Measurements from ENCODE around the gene CLIC4.
A peak's percentile ranks its signal among the peaks of the same experiment; 100 is the strongest.

Gene CLIC4

GRCh38 chr1:24859063-24860010, 114.1 kb downstream of the CLIC4 start:
- DNase-seq (ENCODE audit: low spot score): no peak

- DNase-seq (ENCODE audit: low spot score): no peak
These were observed 115.6 kb downstream of the CLIC4 start for GRCh38 chr1:24860841-24861240.

GRCh38 chr1:24861821-24862727, 116.8 kb downstream of the CLIC4 start:
- DNase-seq (ENCODE audit: low spot score): no peak

DNA sequence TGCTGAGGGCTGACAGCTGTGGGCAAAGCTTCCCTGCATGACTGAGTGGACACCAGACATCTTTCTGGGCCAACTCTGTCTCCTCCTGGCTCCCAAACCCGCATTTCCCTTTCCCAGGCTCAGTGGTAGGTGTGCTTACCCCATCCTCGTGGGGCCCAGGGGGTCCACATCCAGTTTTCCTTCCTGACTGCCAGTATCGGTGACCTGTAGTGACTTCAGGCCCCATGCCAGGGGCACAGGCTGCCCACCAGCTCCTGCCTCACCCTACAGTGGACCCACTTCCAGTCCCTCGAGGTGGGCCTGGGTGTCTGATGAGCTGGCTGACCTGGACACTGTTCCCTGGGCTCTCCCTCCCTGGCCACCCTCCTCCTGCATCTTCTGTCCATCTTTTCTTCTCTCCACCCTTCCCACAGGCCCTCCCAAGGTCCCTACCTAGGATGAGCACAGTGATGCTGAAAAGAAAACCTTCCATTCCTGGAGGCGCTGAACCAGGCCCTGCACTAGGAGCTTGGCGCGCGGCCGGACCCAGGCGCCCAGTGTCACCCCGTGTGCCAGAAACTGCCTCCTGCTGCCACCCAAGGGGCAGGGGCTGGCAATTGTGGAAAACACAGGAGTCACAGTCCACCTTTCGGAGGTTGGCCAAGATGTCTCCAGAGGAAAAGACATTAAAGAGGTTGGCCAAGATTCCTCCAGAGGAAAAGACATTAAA, 117.7 kb downstream of the CLIC4 start:
- no peak for DNase-seq (ENCODE audit: low spot score)

DNA sequence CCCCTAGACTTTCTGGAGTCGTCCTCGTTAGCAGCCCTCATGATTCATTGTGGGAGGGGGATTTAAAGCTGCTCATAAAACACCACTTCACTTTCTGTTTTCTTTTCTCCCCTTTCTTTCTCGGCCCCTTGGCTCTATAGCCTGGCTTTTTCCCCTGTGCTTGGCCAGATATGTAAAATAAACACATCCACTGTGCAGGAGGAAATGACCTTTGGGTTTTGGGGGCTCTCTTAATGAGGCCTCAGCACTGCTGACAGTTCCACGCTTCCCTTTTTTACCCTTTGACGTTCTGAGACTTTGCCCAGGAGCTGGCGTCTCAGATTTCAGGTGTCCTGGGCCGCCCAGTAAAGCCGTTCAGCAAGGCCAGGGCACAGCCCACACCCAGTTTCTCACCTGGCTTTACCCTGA, 119.1 kb downstream of the CLIC4 start:
- no peak for DNase-seq (ENCODE audit: low spot score)

- DNase-seq (ENCODE audit: low spot score): no peak
These were observed 119.9 kb downstream of the CLIC4 start for GRCh38 chr1:24865168-24865567.

DNA sequence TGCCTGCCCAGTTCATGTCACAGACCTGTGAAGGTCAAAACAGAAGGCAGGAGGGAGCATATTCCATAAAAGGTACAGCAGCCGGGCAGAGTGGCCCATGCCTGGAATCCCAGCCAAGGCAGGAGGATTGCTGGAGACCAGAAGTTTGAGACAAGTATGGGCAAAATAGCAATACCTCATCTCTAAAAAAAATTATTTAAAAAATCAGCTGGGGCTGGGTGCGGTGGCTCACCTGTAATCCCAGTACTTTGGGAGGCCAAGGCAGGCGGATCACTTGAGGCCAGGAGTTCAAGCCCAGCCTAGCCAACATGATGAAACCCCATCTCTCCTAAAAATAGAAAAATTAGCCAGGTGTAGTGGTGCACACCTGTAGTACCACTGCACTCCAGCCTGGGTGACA, 120.3 kb downstream of the CLIC4 start:
- no peak for DNase-seq (ENCODE audit: low spot score)

- DNase-seq (ENCODE audit: low spot score): no peak
These were observed 121.2 kb downstream of the CLIC4 start for GRCh38 chr1:24866211-24867083.

DNA sequence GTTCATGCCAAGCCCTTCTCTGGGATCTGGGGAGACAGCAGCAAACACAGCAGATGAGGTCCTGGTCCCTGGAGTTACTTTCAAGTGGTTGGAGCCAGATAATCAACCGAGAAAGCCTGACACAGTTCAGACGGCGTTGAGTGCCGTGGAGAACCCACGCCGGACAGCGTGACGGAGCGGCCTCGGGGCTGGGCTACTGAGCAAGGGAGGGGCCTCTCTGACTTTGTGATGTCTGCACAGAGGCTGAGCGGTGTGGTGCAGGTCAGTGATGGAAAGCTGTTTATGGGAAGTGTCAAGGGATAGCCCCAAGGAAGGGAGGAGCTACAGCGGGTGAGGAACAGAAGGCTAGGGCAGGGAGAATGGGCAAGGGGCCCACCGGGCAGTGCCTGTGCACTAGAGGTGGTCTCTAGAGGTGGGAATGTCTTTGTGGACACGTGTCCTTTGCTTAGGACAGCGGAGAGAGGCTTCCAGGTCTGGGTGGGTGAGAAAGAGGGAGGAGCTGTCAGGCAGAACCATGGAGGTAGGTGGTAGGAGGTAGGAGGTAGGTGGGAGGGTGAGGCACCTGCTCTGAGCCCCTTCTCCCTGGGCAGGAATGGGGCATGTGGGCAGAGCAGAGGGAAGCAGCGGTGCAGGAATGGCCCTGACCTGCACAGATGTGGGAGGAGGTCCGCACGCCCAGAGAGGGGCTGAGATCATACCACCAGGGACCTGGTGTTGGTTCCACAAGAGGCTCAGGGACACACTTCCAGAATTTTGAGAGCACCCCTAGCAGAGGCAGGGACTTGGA, 122.0 kb downstream of the CLIC4 start:
- DNase-seq (ENCODE audit: low spot score): no peak

DNA sequence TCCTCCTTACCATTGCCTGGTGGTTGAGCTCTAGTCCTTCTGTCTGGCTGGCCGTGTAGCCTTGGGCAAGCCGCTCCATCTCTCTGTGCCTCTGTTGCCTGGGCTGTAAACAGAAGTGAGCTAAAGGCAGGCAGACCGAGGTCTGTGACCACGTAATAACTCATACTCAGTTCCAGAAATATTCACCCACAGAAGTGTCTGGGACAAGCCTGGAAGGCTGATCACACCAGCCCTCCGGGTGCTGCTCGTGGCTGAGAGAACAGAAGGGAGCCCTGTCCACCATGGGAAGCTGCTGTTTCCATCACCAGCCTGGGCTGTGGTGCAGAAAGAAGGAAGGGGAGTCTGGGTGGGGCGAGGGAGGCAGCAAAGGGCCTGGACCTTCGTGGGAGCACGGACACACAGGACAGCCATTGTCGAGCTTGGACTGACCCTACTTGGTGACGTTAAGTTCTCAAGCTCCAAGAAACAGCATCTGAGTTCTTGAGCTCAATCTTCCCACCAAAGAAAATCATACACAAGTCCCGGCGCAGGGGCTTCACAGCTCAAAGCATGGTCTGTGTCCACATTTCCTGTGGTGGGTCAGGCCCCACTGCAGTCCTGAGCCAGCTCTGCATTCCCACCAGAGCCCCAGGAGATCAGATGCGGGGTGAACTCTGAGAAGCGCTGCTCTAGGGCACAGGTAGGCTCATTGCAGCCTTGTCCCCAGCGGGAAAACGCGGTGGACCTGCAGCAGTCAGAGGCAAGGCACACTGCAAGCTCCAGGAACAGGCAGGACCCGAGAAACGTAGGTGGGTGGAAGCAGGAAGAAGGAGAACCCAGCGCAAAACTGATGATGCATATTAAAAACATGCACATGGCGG, 123.0 kb downstream of the CLIC4 start:
- no peak for DNase-seq (ENCODE audit: low spot score)

DNA sequence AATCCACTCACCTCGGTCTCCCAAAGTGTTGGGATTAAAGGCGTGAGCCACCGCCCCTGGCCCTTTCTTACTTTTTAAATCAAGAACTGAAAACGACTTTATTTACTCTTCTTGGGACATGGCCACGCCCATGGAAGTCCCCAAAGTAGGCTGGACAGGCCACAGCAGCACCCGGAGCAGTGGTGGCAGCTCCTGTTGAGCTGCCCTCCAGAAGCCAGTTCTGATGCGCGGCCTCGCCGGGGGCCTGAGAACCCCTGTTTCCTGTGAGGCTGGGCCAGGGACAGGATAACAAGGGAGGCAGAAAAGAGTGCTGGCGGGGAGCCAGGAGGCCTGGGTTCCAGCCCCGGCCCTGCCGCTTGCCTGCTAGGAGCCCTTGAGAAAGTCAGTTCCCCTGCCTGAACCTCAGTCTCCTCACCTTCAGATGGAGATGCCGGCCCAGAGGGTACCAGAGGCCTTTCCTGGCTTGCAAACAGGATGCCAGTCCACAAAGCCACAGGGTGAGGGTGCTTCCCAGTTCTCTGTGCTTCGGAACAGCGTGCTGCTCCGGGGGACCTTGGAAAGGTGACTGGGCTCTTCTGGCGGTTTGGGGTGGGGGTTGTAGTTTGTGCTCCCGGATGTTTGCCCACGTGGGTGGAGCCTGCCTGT, 125.4 kb downstream of the CLIC4 start:
- no peak for DNase-seq (ENCODE audit: low spot score)

- no peak for DNase-seq (ENCODE audit: low spot score)
These were observed 126.2 kb downstream of the CLIC4 start for GRCh38 chr1:24871306-24871901.

- no peak for DNase-seq (ENCODE audit: low spot score)
These were observed 127.0 kb downstream of the CLIC4 start for GRCh38 chr1:24872061-24872850.

DNA sequence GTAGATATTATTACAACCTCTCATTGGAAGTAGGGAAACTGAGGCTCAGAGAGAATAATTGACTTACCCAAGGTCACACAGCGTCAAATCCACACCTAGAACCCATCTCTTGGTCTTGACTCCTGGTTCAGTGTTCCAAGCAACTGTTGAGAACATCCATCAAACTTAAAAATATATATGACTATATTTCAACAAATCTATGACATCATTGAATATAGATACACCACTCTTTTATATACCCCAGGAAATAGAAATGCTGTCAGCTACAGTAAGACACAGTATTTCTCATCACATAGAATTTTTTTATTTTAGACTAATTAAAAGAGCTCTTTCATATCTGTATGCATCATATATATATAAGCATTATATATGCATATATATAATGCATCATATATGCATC, 127.9 kb downstream of the CLIC4 start:
- DNase-seq (ENCODE audit: low spot score): no peak

DNA sequence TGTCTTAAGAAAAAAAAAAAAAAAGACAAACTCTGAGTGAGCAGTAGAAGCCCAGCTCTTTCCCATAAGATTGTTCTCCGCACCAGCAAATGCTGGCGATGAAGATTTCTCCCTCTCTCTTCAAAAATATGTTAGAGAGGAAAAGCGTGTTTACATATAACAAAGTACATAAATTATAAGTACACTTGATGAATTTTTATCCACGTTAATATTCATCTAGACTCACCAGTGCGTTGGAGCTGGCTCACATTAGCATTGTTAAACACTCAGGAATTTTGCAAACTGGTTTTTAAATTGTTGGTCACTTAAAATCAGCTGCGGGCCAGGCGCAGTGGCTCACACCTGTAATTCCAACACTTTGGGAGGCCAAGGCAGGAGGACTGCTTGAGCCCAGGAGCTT, 128.8 kb downstream of the CLIC4 start:
- no peak for DNase-seq (ENCODE audit: low spot score)

- DNase-seq (ENCODE audit: low spot score): no peak
These were observed 129.5 kb downstream of the CLIC4 start for GRCh38 chr1:24874611-24875234.

GRCh38 chr1:24875257-24875656, 130.0 kb downstream of the CLIC4 start:
- DNase-seq (ENCODE audit: low spot score): peak; percentile 25
